Chondrocyte (in vitro differentiated cells): ENCODE measurements around the gene GADL1. TPM values are rescaled to one million over a fixed set of nuclear protein-coding genes. Genes with fewer than 3 reads are reported as not detected.

Source experiments
- DNase-seq: peaks from one replicate; pipeline ENCODE4 v3.0.0; 2021; ENCODE audit warnings: mixed read lengths, low spot score
- H3K27ac Mint-ChIP-seq: one replicate; pipeline ENCODE4 v1.8.0; 2021; ENCODE audit warnings: mild to moderate bottlenecking, moderate library complexity, mixed read lengths; ENCODE audit not compliant: unreplicated experiment
- H3K27me3 Mint-ChIP-seq: 2 replicates; pipeline ENCODE4 v1.8.0; 2021; ENCODE audit warnings: low read depth, mixed read lengths
- H3K36me3 Mint-ChIP-seq: 2 replicates; pipeline ENCODE4 v1.8.0; 2021; ENCODE audit warnings: low read depth, mixed read lengths
- H3K4me1 Mint-ChIP-seq: 2 replicates; pipeline ENCODE4 v1.8.0; 2021; ENCODE audit warnings: low read depth, mild to moderate bottlenecking, mixed read lengths
- H3K4me3 Mint-ChIP-seq: one replicate; pipeline ENCODE4 v1.8.0; 2021; ENCODE audit warnings: mild to moderate bottlenecking, moderate library complexity, mixed read lengths; ENCODE audit not compliant: unreplicated experiment
- H3K9me3 Mint-ChIP-seq: 2 replicates; pipeline ENCODE4 v1.8.0; 2021; ENCODE audit warnings: low read depth, mixed read lengths
- CTCF ChIP-seq: fragments of 200-600 bp; sonication (generic); IDR thresholded peaks from 2 replicates; pipeline ENCODE4 v1.5.0; 2021; ENCODE audit warnings: antibody characterized with exemption, mild to moderate bottlenecking, moderate library complexity
- total RNA-seq: library from RNA; stranded (reverse); gene quantifications from 3 replicates; pipeline ENCODE4 v1.2.1, GENCODE V29; 2021

The GADL1 gene
- total RNA-seq, 1 donor from 2014 or later, result not detected

GRCh38 chr3:30679045-30679444 is 215.4 kb downstream of the GADL1 start:
- no peaks in the 10 kb centered on the region for H3K27me3 Mint-ChIP-seq
- peaks cover 34% of the 10 kb centered on the region for H3K4me1 Mint-ChIP-seq
- TF ChIP-seq CTCF, result no peak
- DNase-seq, result no peak
- H3K9me3 Mint-ChIP-seq, result no peaks in the 10 kb centered on the region
- H3K27ac Mint-ChIP-seq, result no peak overlapping the region
- peaks cover 23% of the 10 kb centered on the region for H3K36me3 Mint-ChIP-seq
- H3K4me3 Mint-ChIP-seq, result no peak overlapping the region

DNA sequence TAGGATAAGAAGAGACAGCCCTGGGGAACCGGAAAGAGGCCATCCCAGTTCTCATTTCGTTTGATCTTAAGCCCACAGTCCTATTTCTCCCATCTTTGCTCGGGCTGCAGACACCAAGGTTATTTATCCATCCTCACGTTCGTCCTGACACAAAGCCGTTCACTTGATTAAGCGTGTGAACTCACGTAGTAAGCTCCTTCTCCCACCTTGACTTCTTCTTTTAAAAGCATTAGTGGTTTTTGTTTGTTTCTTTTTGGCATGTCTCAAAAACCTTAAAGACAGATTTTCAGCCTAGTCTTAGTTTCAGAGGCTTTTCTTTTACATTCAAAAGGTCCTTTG is 217.1 kb downstream of the GADL1 start:
- Mint-ChIP-seq H3K27ac (no peak overlapping the region), H3K27me3 (no peaks in the 10 kb centered on the region), H3K9me3 (no peaks in the 10 kb centered on the region), H3K36me3 (peaks cover 31% of the 10 kb centered on the region), H3K4me3 (no peak overlapping the region), H3K4me1 (peaks cover 22% of the 10 kb centered on the region)
- no peak for TF ChIP-seq CTCF
- DNase-seq, result no peak

- peaks cover 38% of the 10 kb centered on the region for H3K36me3 Mint-ChIP-seq
- no peak for DNase-seq
These were observed 217.8 kb downstream of the GADL1 start for GRCh38 chr3:30676424-30677346.

More at GRCh38 chr3:30676424-30677346, 217.8 kb downstream of the GADL1 start:
- TF ChIP-seq CTCF, result no peak
- H3K27me3 Mint-ChIP-seq, result no peaks in the 10 kb centered on the region
- H3K27ac Mint-ChIP-seq, result no peak overlapping the region
- no peaks in the 10 kb centered on the region for H3K9me3 Mint-ChIP-seq
- no peak overlapping the region for H3K4me3 Mint-ChIP-seq
- H3K4me1 Mint-ChIP-seq, result peaks cover 16% of the 10 kb centered on the region
